ENCODE measurements around the gene FLT3.

GRCh38 chr13:28097503-28097902 lies 2.9 kb downstream of the FLT3 start:
- no peak for TF ChIP-seq CTCF (IDR thresholded peaks at IDR 0.05; ENCODE audit: poor library complexity)
- no peak for TF ChIP-seq EZH2phosphoT487 (IDR thresholded peaks at IDR 0.05; ENCODE audit: low read depth, severe bottlenecking, unreplicated experiment)
- TF ChIP-seq EZH2 (IDR thresholded peaks at IDR 0.05; ENCODE audit: borderline replicate concordance), result no peak

Data from hepatocyte (in vitro differentiated cells).